HepG2 (cell line): ENCODE measurements around the gene WTAP. TPM values are rescaled to one million over a fixed set of nuclear protein-coding genes. Genes with fewer than 3 reads are reported as not detected.

ENCODE experiments used
- CREB1 ChIP-seq, 2 experiments: fragments of 450-650 bp in 1 of 2; IDR thresholded peaks; 2 replicates each; pipeline ENCODE4 v1.6.1; 2016 to 2017; ENCODE audit warnings: control low read depth in 1 of 2, mild to moderate bottlenecking in 1 of 2, missing compliant biosample characterization in 1 of 2, missing genetic modification characterization in 1 of 2
- FOSL2 ChIP-seq: sonication (generic); formaldehyde crosslinking; IDR thresholded peaks from 2 replicates; pipeline ENCODE4 v1.4.0; 2020; ENCODE audit warnings: missing genetic modification reagents
- FOXP1 ChIP-seq, 2 experiments: fragments of 450-650 bp in 1 of 2; IDR thresholded peaks; 2 replicates each; pipeline ENCODE4 v1.6.1; 2017 to 2018; ENCODE audit warnings: antibody characterized with exemption in 1 of 2
- HCFC1 ChIP-seq: fragments of 150-350 bp; IDR thresholded peaks from 2 replicates; pipeline ENCODE4 v1.6.1; 2014; ENCODE audit warnings: low read depth, low read length
- KLF9 ChIP-seq: IDR thresholded peaks from 2 replicates; pipeline ENCODE4 v1.6.1; 2016; ENCODE audit warnings: low read depth
- MTERF4 ChIP-seq: sonication (generic); formaldehyde crosslinking; IDR thresholded peaks from 2 replicates; pipeline ENCODE4 v1.8.0; 2023; ENCODE audit warnings: mild to moderate bottlenecking, missing genetic modification reagents
- NR2F1 ChIP-seq, 2 experiments: fragments of 450-650 bp in 1 of 2; formaldehyde crosslinking in 1 of 2; IDR thresholded peaks; 2 replicates each; pipeline versions ENCODE4 v1.5.0 to v1.6.1; 2016 to 2020; ENCODE audit warnings: mild to moderate bottlenecking in 1 of 2, missing compliant biosample characterization in 1 of 2, missing genetic modification reagents in 1 of 2, moderate library complexity in 1 of 2
- RERE ChIP-seq: IDR thresholded peaks from 2 replicates; pipeline ENCODE4 v1.6.1; 2016; ENCODE audit warnings: low read depth, missing genetic modification reagents, missing compliant biosample characterization
- RFXANK ChIP-seq: IDR thresholded peaks from 2 replicates; pipeline ENCODE4 v1.6.1; 2016
- RFXAP ChIP-seq: sonication (generic); formaldehyde crosslinking; IDR thresholded peaks from 2 replicates; pipeline ENCODE4 v1.4.0; 2020; ENCODE audit warnings: missing genetic modification reagents, borderline replicate concordance
- SAFB2 ChIP-seq: sonication (generic); formaldehyde crosslinking; IDR thresholded peaks from 2 replicates; pipeline ENCODE4 v1.5.1; 2020; ENCODE audit warnings: missing genetic modification reagents, low read depth, mild to moderate bottlenecking, borderline replicate concordance
- SIN3B ChIP-seq: fragments of 150-350 bp; IDR thresholded peaks from 2 replicates; pipeline ENCODE4 v1.6.1; 2014; ENCODE audit warnings: low read length
- SKIL ChIP-seq: sonication (generic); formaldehyde crosslinking; IDR thresholded peaks from 2 replicates; pipeline ENCODE4 v1.8.0; 2022; ENCODE audit warnings: missing genetic modification reagents, mild to moderate bottlenecking, moderate library complexity, borderline replicate concordance
- SOX6 ChIP-seq, 2 experiments: fragments of 450-650 bp in 1 of 2; sonication (generic) in 1 of 2; formaldehyde crosslinking in 1 of 2; IDR thresholded peaks; 2 replicates each; pipeline versions ENCODE4 v1.4.0 to v1.6.1; 2017 to 2020; ENCODE audit warnings: antibody characterized with exemption in 1 of 2, mild to moderate bottlenecking in 1 of 2, missing genetic modification reagents in 1 of 2
- ZMYM3 ChIP-seq: sonication (generic); formaldehyde crosslinking; IDR thresholded peaks from 2 replicates; pipeline ENCODE4 v1.5.1; 2020; ENCODE audit warnings: mild to moderate bottlenecking, missing genetic modification reagents
- ZNF672 ChIP-seq: sonication (generic); formaldehyde crosslinking; IDR thresholded peaks from 2 replicates; pipeline ENCODE4 v1.8.1; 2022; ENCODE audit warnings: missing genetic modification reagents
- ZSCAN22 ChIP-seq: sonication (generic); formaldehyde crosslinking; IDR thresholded peaks from 2 replicates; pipeline ENCODE4 v1.4.0; 2020; ENCODE audit warnings: mild to moderate bottlenecking, missing genetic modification reagents
- polyA plus RNA-seq, 8 experiments: library from polyadenylated mRNA; depleted of rRNA in 3 of 8; stranded (reverse) in 7 of 8; unstranded in 1 of 8; fragments of >200 nt; fragmentation: Illumina TruSeq in 4 of 8; extraction: Trizol in 4 of 8; gene quantifications; 2 replicates each; pipeline versions ENCODE4 v1.2.1 to v1.2.3, GENCODE V29; 2011 to 2016; ENCODE audit warnings: low read depth in 4 of 8, missing spikeins in 1 of 8, mixed read lengths in 1 of 8; ENCODE audit not compliant: insufficient read depth in 1 of 8
- total RNA-seq, 5 experiments: library from RNA; depleted of rRNA; stranded (reverse); fragments of >200 nt; fragmentation: Illumina TruSeq; extraction: Trizol; gene quantifications; 2 replicates each; pipeline ENCODE4 v1.2.3, GENCODE V29; 2016; ENCODE audit warnings: low read depth in 1 of 5

WTAP gene
- total and polyA plus RNA-seq, 2 of the 13 experiments (the other 11 are each of a cell fraction or from before 2014, with no cell fraction given), result 31.6 to 167 TPM

GRCh38 chr6:159761129-159761872, 34.0 kb downstream of the WTAP start (continued):
- TF ChIP-seq FOXP1 (IDR thresholded peaks at IDR 0.05) (no peak), FOXP1 (CRISPR knock-in tag; IDR thresholded peaks at IDR 0.05) (no peak), MTERF4 (CRISPR knock-in tag) (no peak), SIN3B (no peak), ZMYM3 (CRISPR knock-in tag) (no peak), RFXAP (CRISPR knock-in tag) (no peak), SAFB2 (CRISPR knock-in tag) (no peak), ZSCAN22 (CRISPR knock-in tag) (0 out of 2 replicates have a peak, but pooled peaks have one; percentile 6), HCFC1 (peak; percentile 11; the same call in 1 of the 2 replicates), SOX6 (IDR thresholded peaks at IDR 0.05) (no peak), SOX6 (CRISPR knock-in tag; IDR thresholded peaks at IDR 0.05) (no peak), RFXANK (CRISPR knock-in tag) (no peak), RERE (CRISPR knock-in tag) (no peak), FOSL2 (0 out of 2 replicates have a peak, but pooled peaks have one; percentile 7), NR2F1 (CRISPR knock-in tag; IDR thresholded peaks at IDR 0.05) (no peak), KLF9 (CRISPR knock-in tag) (no peak), SKIL (CRISPR knock-in tag) (no peak), CREB1 (IDR thresholded peaks at IDR 0.05) (no peak), CREB1 (CRISPR knock-in tag; IDR thresholded peaks at IDR 0.05) (peak; percentile 38; the same call in 1 of the 2 replicates), ZNF672 (CRISPR knock-in tag) (no peak)
